Measurements from ENCODE around the gene TSFM.

GRCh38 chr12:57816855-57817151 is 34.2 kb downstream of the TSFM start:
- TF ChIP-seq CTCF (conservative IDR thresholded peaks at IDR 0.05; ENCODE audit: low read depth, low read length) (no peak), EZH2 (IDR thresholded peaks at IDR 0.05; ENCODE audit: borderline replicate concordance, low read depth, low read length, poor library complexity, severe bottlenecking) (no peak)

All from A673 (cell line).